ENCODE data around the gene ZSWIM1. TPM values are rescaled to one million over a fixed set of nuclear protein-coding genes. Genes with fewer than 3 reads are reported as not detected.
A peak's percentile ranks its signal among the peaks of the same experiment; 100 is the strongest.

The ZSWIM1 gene
- total RNA-seq, 4 donors from 2014 or later, result 6.6 to 8.8 (median 7.6) TPM

GRCh38 chr20:45852326-45852725 lies 28.7 kb upstream of the ZSWIM1 start:
- H3K27me3 ChIP-seq, result no peaks in the 10 kb centered on the region
- peaks cover 0 to 80% (median 0%) of the 10 kb centered on the region in 3 donors for H3K36me3 ChIP-seq
- H3K9me3 ChIP-seq, result no peaks in the 10 kb centered on the region
- DNase-seq, result no peak
- intact Hi-C loops (cut with DNase I), result no loop called here
- H3K4me1 ChIP-seq, result peaks cover 13 to 30% (median 21%) of the 10 kb centered on the region in 3 donors
- H3K4me3 ChIP-seq, result no peak overlapping the region
- no peak for TF ChIP-seq POLR2A (IDR thresholded peaks at IDR 0.05)
- TF ChIP-seq CTCF (IDR thresholded peaks at IDR 0.05), result no peak
- no peak overlapping the region for H3K27ac ChIP-seq
- 88 to 96% methylated on average over 5 to 6 of the region's 6 CpGs for WGBS, 2 donors

GRCh38 chr20:45853484-45853883 lies 27.5 kb upstream of the ZSWIM1 start:
- intact Hi-C loops (cut with DNase I), result no loop called here
- Histone ChIP-seq H3K4me3 (no peak overlapping the region), H3K27me3 (no peaks in the 10 kb centered on the region), H3K9me3 (no peaks in the 10 kb centered on the region), H3K27ac (no peak overlapping the region), H3K36me3 (peaks cover 0 to 68% (median 0%) of the 10 kb centered on the region in 3 donors), H3K4me1 (peaks cover 23 to 41% (median 28%) of the 10 kb centered on the region in 3 donors)
- TF ChIP-seq CTCF (IDR thresholded peaks at IDR 0.05), result no peak
- no peak for TF ChIP-seq POLR2A (IDR thresholded peaks at IDR 0.05)
- no peak for DNase-seq
- WGBS, 2 donors, result 81 to 86% methylated on average over 2 of the region's 2 CpGs

GRCh38 chr20:45857114-45857881 lies 23.7 kb upstream of the ZSWIM1 start, which contains the start of the genes ACOT8 and ZSWIM3:
Gene ACOT8, minus strand, starts transcription at chr20:45857392. Its CDS starts 77 bp downstream, at chr20:45857315.
Gene ZSWIM3, plus strand, starts transcription at chr20:45857614. Its CDS starts 212 bp downstream, at chr20:45857826.
- peaks cover 0 to 30% (median 0%) of the 10 kb centered on the region in 3 donors for H3K36me3 ChIP-seq
- peak within 1 kb of the TSS; percentile 91 to 95 (median 92) for H3K4me3 ChIP-seq
- 0% methylated on average over 2 to 5 of the region's 36 CpGs for WGBS, 2 donors
- peak within 1 kb of the TSS; percentile 82 to 90 (median 85) for H3K27ac ChIP-seq
- peaks cover 26 to 46% (median 28%) of the 10 kb centered on the region in 3 donors for H3K4me1 ChIP-seq
- H3K9me3 ChIP-seq, result no peaks in the 10 kb centered on the region
- TF ChIP-seq POLR2A (IDR thresholded peaks at IDR 0.05) (peak in 2 of 4 donors; percentile 32 to 75), CTCF (IDR thresholded peaks at IDR 0.05) (no peak)
- no peaks in the 10 kb centered on the region for H3K27me3 ChIP-seq
- intact Hi-C loops (cut with DNase I), result no loop called here
- peak; percentile 91 for DNase-seq

GRCh38 chr20:45857882-45858216 lies 23.2 kb upstream of the ZSWIM1 start:
- intact Hi-C loops (cut with DNase I), result no loop called here
- Histone ChIP-seq H3K27ac (peak overlapping the region; percentile 77 to 90 (median 85)), H3K4me1 (peaks cover 26 to 46% (median 28%) of the 10 kb centered on the region in 3 donors), H3K9me3 (no peaks in the 10 kb centered on the region), H3K36me3 (peaks cover 0 to 25% (median 0%) of the 10 kb centered on the region in 3 donors), H3K4me3 (peak overlapping the region; percentile 91 to 95 (median 92)), H3K27me3 (no peaks in the 10 kb centered on the region)
- TF ChIP-seq CTCF (IDR thresholded peaks at IDR 0.05) (no peak), POLR2A (IDR thresholded peaks at IDR 0.05) (no peak)
- 17 to 33% methylated on average over 4 to 10 of the region's 13 CpGs for WGBS, 2 donors
- no peak for DNase-seq

GRCh38 chr20:45859916-45860315 lies 21.1 kb upstream of the ZSWIM1 start:
- TF ChIP-seq POLR2A (IDR thresholded peaks at IDR 0.05), result no peak
- no peak for TF ChIP-seq CTCF (IDR thresholded peaks at IDR 0.05)
- WGBS, 2 donors, result 87 to 96% methylated on average over 3 to 5 of the region's 5 CpGs
- no peaks in the 10 kb centered on the region for H3K27me3 ChIP-seq
- H3K9me3 ChIP-seq, result no peaks in the 10 kb centered on the region
- H3K36me3 ChIP-seq, result peaks cover 0 to 4% (median 0%) of the 10 kb centered on the region in 3 donors
- H3K27ac ChIP-seq, result no peak overlapping the region
- peaks cover 24 to 37% (median 26%) of the 10 kb centered on the region in 3 donors for H3K4me1 ChIP-seq
- intact Hi-C loops (cut with DNase I), result no loop called here
- DNase-seq, result no peak
- H3K4me3 ChIP-seq, result no peak overlapping the region

All from esophagus squamous epithelium (tissue), 5 donors.